Loucy (cell line): ENCODE data around the gene PTPRN2.

Source experiments
- H2AFZ ChIP-seq: fragments of 200-600 bp; sonication (generic); 2 replicates; pipeline ENCODE4 v1.6.0; 2016; ENCODE audit warnings: antibody characterized with exemption, mild to moderate bottlenecking, low read length, moderate library complexity
- H3F3A ChIP-seq: fragments of 200-600 bp; 2 replicates; pipeline ENCODE4 v1.6.0; 2016; ENCODE audit warnings: antibody characterized with exemption, low read depth, mild to moderate bottlenecking
- H3K27me3 ChIP-seq: fragments of 200-600 bp; sonication (generic); 2 replicates; pipeline ENCODE4 v1.6.1; 2014; ENCODE audit warnings: low read length, mild to moderate bottlenecking; ENCODE audit not compliant: insufficient read depth, poor library complexity, severe bottlenecking
- H3K36me3 ChIP-seq: fragments of 200-600 bp; sonication (generic); 2 replicates; pipeline ENCODE4 v1.6.1; 2016; ENCODE audit warnings: low read length; ENCODE audit not compliant: insufficient read depth
- H3K4me1 ChIP-seq: fragments of 200-600 bp; sonication (generic); 2 replicates; pipeline ENCODE4 v1.5.1; 2014; ENCODE audit warnings: low read length, mild to moderate bottlenecking; ENCODE audit not compliant: insufficient read depth, poor library complexity, severe bottlenecking
- H3K4me2 ChIP-seq: fragments of 200-600 bp; sonication (generic); 2 replicates; pipeline ENCODE4 v1.6.0; 2014; ENCODE audit warnings: antibody characterized with exemption, low read length, low read depth, mild to moderate bottlenecking; ENCODE audit not compliant: poor library complexity, severe bottlenecking
- H3K4me3 ChIP-seq: fragments of 200-600 bp; sonication (generic); 2 replicates; pipeline ENCODE4 v1.5.1; 2014; ENCODE audit warnings: low read length, mild to moderate bottlenecking, mixed read lengths; ENCODE audit not compliant: poor library complexity, severe bottlenecking
- H3K79me2 ChIP-seq: fragments of 200-600 bp; sonication (generic); 2 replicates; pipeline ENCODE4 v1.6.1; 2014; ENCODE audit warnings: low read length; ENCODE audit not compliant: insufficient read depth
- H3K9ac ChIP-seq: fragments of 200-600 bp; sonication (generic); 2 replicates; pipeline ENCODE4 v1.6.0; 2014; ENCODE audit warnings: mild to moderate bottlenecking, low read depth, low read length, moderate library complexity; ENCODE audit not compliant: poor library complexity, severe bottlenecking
- H3K9me2 ChIP-seq: fragments of 200-600 bp; sonication (generic); replicated peaks from 2 replicates; pipeline ENCODE4 v1.6.1; 2016; ENCODE audit warnings: low read depth, low read length, mixed read lengths
- H3K9me3 ChIP-seq: fragments of 200-600 bp; sonication (generic); 2 replicates; pipeline ENCODE4 v1.6.1; 2014; ENCODE audit warnings: mild to moderate bottlenecking, antibody characterized with exemption, low read length, low read depth; ENCODE audit not compliant: insufficient read depth
- H4K20me1 ChIP-seq: fragments of 200-600 bp; sonication (generic); 2 replicates; pipeline ENCODE4 v1.6.0; 2014; ENCODE audit warnings: antibody characterized with exemption, low read length, mild to moderate bottlenecking; ENCODE audit not compliant: insufficient read depth, poor library complexity, severe bottlenecking
- EZH2phosphoT487 ChIP-seq: fragments of 200-600 bp; IDR thresholded peaks from 2 replicates; pipeline ENCODE4 v1.6.1; 2018; ENCODE audit warnings: antibody characterized with exemption, mild to moderate bottlenecking, moderate library complexity, borderline replicate concordance
- TF ChIP-seq, protein P1 (sequence below): fragments of 200-600 bp; sonication (generic); conservative IDR thresholded peaks from 2 replicates; pipeline ENCODE4 v1.5.1; 2014; ENCODE audit warnings: mild to moderate bottlenecking, antibody characterized with exemption, low read length

The PTPRN2 gene

DNA sequence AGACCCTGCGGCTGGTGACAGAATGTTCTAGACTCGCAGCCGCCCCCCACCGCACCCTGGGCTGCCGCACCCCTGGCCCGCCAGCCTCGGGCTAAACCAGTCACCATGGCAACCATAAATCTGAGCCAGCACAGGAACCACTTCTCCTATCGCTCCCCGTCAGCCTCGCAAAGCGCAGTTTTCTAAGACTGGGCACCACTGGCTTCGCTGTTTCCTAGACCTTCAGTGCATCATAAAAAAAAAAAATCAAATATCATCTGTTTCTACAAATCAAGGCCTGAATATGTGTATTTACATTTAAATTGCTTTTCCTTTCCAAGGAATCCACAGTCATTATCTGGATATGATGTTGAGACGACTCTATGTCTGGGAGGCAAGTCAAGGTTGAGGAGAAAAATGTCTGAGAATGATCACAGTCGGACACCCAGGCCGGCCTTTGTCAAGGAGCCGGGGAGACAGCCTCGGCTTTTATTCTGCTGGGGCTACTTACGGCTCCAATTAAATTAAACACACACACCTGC is 99.9 kb downstream of the PTPRN2 start:
- Histone ChIP-seq H3K4me3 (no peak overlapping the region), H3K79me2 (no peaks in the 10 kb centered on the region), H3K4me2 (no peak overlapping the region), H3F3A (no peaks in the 10 kb centered on the region), H3K27me3 (no peaks in the 10 kb centered on the region), H3K9me3 (peaks cover 15% of the 10 kb centered on the region; the same call in 1 of the 2 replicates), H3K4me1 (no peaks in the 10 kb centered on the region), H3K9ac (no peak overlapping the region), H3K9me2 (no peaks in the 10 kb centered on the region), H4K20me1 (no peaks in the 10 kb centered on the region), H2AFZ (no peak overlapping the region), H3K36me3 (no peaks in the 10 kb centered on the region)
- TF ChIP-seq EZH2phosphoT487: no peak

DNA sequence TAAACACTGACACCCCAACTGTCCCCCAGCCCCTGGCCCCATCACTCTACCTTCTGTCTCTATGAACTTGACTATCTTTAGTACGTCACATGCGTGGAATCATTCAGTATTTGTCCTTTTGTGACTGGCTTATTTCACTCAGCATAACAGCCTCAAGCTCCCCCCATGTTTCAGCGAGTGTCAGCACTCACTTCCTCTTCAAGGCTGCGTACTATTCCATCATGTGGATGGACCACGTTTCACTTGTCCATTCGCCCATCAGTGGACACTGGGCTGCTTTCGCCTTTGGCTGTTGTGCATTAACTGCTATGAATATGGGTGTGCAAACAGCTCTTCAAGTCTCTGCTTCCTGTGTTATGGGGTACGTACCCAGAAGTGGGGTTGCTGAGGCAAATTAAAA is 100.7 kb downstream of the PTPRN2 start:
- no peaks in the 10 kb centered on the region for H3K36me3 ChIP-seq
- TF ChIP-seq EZH2phosphoT487: no peak
- TF ChIP-seq, protein P1, sequence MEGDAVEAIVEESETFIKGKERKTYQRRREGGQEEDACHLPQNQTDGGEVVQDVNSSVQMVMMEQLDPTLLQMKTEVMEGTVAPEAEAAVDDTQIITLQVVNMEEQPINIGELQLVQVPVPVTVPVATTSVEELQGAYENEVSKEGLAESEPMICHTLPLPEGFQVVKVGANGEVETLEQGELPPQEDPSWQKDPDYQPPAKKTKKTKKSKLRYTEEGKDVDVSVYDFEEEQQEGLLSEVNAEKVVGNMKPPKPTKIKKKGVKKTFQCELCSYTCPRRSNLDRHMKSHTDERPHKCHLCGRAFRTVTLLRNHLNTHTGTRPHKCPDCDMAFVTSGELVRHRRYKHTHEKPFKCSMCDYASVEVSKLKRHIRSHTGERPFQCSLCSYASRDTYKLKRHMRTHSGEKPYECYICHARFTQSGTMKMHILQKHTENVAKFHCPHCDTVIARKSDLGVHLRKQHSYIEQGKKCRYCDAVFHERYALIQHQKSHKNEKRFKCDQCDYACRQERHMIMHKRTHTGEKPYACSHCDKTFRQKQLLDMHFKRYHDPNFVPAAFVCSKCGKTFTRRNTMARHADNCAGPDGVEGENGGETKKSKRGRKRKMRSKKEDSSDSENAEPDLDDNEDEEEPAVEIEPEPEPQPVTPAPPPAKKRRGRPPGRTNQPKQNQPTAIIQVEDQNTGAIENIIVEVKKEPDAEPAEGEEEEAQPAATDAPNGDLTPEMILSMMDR: no peak
- H3K9me2 ChIP-seq: no peaks in the 10 kb centered on the region
- no peaks in the 10 kb centered on the region for H3F3A ChIP-seq
- H3K4me3 ChIP-seq: no peak overlapping the region
- no peak overlapping the region for H3K9ac ChIP-seq
- H4K20me1 ChIP-seq: no peaks in the 10 kb centered on the region
- no peaks in the 10 kb centered on the region for H3K4me1 ChIP-seq
- H2AFZ ChIP-seq: no peak overlapping the region
- no peaks in the 10 kb centered on the region for H3K79me2 ChIP-seq
- H3K9me3 ChIP-seq: peaks cover 22% of the 10 kb centered on the region; the same call in 1 of the 2 replicates
- no peak overlapping the region for H3K4me2 ChIP-seq
- no peaks in the 10 kb centered on the region for H3K27me3 ChIP-seq

DNA sequence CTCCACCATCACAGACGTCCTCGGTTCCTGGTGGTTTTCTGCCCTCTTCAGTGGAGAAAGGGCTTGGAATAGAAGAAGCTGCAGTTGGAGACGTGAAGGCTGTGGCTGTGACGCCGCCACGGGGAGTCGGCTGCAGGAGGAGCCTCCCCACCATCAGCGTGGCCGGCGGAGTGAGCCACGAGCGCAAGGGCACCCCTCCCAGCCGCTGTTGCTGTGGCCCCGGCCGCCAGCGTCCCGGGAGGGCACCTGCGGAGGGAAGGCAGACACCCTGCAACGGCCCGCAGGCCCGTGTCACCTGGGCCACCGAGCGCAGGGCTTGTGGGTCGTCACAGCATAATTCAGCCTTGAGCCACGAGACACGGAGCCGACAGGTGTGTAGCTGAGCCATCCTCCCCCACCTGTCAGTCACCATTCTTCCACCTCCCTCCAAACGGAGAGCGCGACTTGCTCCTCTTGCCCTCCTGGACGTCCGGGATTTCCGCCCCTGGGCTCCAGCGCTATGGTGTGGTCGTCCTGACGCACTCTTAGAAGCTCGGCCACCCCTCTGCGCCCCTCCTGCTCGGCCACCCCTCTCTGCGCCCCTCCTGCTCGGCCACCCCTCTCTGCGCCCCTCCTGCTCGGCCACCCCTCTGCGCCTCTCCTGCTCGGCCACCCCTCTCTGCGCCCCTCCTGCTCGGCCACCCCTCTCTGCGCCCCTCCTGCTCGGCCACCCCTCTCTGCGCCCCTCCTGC is 102.7 kb downstream of the PTPRN2 start:
- Histone ChIP-seq H3F3A (no peaks in the 10 kb centered on the region), H3K9me2 (no peaks in the 10 kb centered on the region), H4K20me1 (no peaks in the 10 kb centered on the region), H3K4me3 (no peak overlapping the region), H3K4me2 (no peak overlapping the region), H3K9ac (no peak overlapping the region), H3K9me3 (peaks cover 30% of the 10 kb centered on the region; the same call in 1 of the 2 replicates), H2AFZ (no peak overlapping the region), H3K36me3 (no peaks in the 10 kb centered on the region), H3K79me2 (no peaks in the 10 kb centered on the region), H3K4me1 (no peaks in the 10 kb centered on the region), H3K27me3 (no peaks in the 10 kb centered on the region)
- TF ChIP-seq, protein P1: no peak
- TF ChIP-seq EZH2phosphoT487: no peak

DNA sequence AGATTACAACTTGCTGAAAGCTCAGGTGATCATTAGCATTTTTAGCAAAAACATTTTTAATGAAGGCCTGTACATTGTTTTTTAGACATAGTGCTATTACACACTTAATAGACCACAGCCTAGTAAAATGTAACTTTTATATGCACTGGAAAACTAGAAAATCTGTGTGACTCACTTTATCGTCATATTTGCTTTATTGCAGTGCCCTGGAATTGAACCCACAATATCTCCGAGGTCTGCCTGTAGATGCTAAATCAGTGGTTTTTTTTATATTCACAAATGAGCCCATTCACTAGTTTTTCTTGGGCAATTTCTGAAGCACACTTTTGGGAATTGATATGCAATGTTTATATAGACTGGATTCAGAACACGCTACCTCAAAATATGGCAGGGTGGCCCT is 105.1 kb downstream of the PTPRN2 start:
- H3K9me2 ChIP-seq: no peaks in the 10 kb centered on the region
- H3K4me2 ChIP-seq: no peak overlapping the region
- no peaks in the 10 kb centered on the region for H3K36me3 ChIP-seq
- TF ChIP-seq, protein P1: no peak
- no peak for TF ChIP-seq EZH2phosphoT487
- no peak overlapping the region for H3K4me3 ChIP-seq
- H3K9me3 ChIP-seq: peaks cover 30% of the 10 kb centered on the region; the same call in 1 of the 2 replicates
- no peaks in the 10 kb centered on the region for H3K79me2 ChIP-seq
- no peaks in the 10 kb centered on the region for H3F3A ChIP-seq
- H3K9ac ChIP-seq: no peak overlapping the region
- no peaks in the 10 kb centered on the region for H3K27me3 ChIP-seq
- H4K20me1 ChIP-seq: no peaks in the 10 kb centered on the region
- H2AFZ ChIP-seq: no peak overlapping the region
- H3K4me1 ChIP-seq: no peaks in the 10 kb centered on the region
